Fibroblast of lung (primary cell): ENCODE data around the gene FBXO40. TPM values are rescaled to one million over a fixed set of nuclear protein-coding genes. Genes with fewer than 3 reads are reported as not detected.

Experiments
- DNase-seq, 2 donors: peaks; one replicate each; pipeline versions ENCODE4 v3.0.0 to v3.0.0-alpha.2; 2010; ENCODE audit warnings: low read depth in 2 of 2
- H2AFZ ChIP-seq: 2 replicates; pipeline ENCODE4 v1.5.1; 2012; ENCODE audit warnings: low read length, control low read depth, inconsistent platforms
- H3K27ac ChIP-seq: 2 replicates; pipeline ENCODE4 v1.5.1; 2011; ENCODE audit warnings: low read length, control low read depth; ENCODE audit not compliant: insufficient read depth
- H3K27me3 ChIP-seq: 2 replicates; pipeline ENCODE4 v1.5.1; 2011; ENCODE audit warnings: mild to moderate bottlenecking, low read length; ENCODE audit not compliant: control insufficient read depth, insufficient read depth
- H3K36me3 ChIP-seq: 2 replicates; pipeline ENCODE4 v1.5.1; 2011; ENCODE audit warnings: low read length; ENCODE audit not compliant: control insufficient read depth, insufficient read depth
- H3K4me1 ChIP-seq: 2 replicates; pipeline ENCODE4 v1.5.1; 2011; ENCODE audit warnings: low read length; ENCODE audit not compliant: control insufficient read depth, insufficient read depth; ENCODE audit errors: extremely low read depth
- H3K4me2 ChIP-seq: 2 replicates; pipeline ENCODE4 v1.5.1; 2011; ENCODE audit warnings: low read length, control low read depth; ENCODE audit not compliant: insufficient read depth; ENCODE audit errors: extremely low read depth
- H3K4me3 ChIP-seq, 4 experiments: fragments of 200-600 bp in 1 of 4; sonication (generic) in 1 of 4; replicated peaks in 1 of 4; 2 replicates each; pipeline ENCODE4 v1.5.1; 2011 to 2016; ENCODE audit warnings: low read length in 4 of 4, low read depth in 3 of 4, mild to moderate bottlenecking in 3 of 4, control low read depth in 2 of 4, inconsistent platforms in 1 of 4, mixed read lengths in 1 of 4; ENCODE audit not compliant: insufficient read depth in 1 of 4; ENCODE audit errors: control extremely low read depth in 1 of 4
- H3K79me2 ChIP-seq: 2 replicates; pipeline ENCODE4 v1.5.1; 2012; ENCODE audit warnings: mild to moderate bottlenecking, low read length, inconsistent platforms; ENCODE audit not compliant: control insufficient read depth, insufficient read depth
- H3K9ac ChIP-seq: 2 replicates; pipeline ENCODE4 v1.5.1; 2011; ENCODE audit warnings: mild to moderate bottlenecking, low read length, control low read depth; ENCODE audit not compliant: insufficient read depth
- H3K9me3 ChIP-seq: 2 replicates; pipeline ENCODE4 v1.5.1; 2012; ENCODE audit warnings: low read depth, low read length; ENCODE audit not compliant: control insufficient read depth, insufficient read depth
- H4K20me1 ChIP-seq: 2 replicates; pipeline ENCODE4 v1.5.1; 2011; ENCODE audit warnings: low read length; ENCODE audit not compliant: control insufficient read depth, insufficient read depth; ENCODE audit errors: extremely low read depth
- CTCF ChIP-seq, 2 donors: IDR thresholded peaks in 1 of 2; conservative IDR thresholded peaks in 1 of 2; 1 replicate in 1 of 2; 2 replicates in 1 of 2; pipeline ENCODE4 v1.5.1; 2011 to 2012; ENCODE audit warnings: low read length in 2 of 2, control low read depth in 1 of 2, inconsistent platforms in 1 of 2, low read depth in 1 of 2, mild to moderate bottlenecking in 1 of 2
- EZH2 ChIP-seq: IDR thresholded peaks from 2 replicates; pipeline ENCODE4 v1.5.1; 2012; ENCODE audit warnings: low read length, control low read depth, mild to moderate bottlenecking; ENCODE audit errors: missing control alignments
- polyA plus RNA-seq, 2 donors: library from polyadenylated mRNA; depleted of rRNA in 1 of 2; stranded (reverse) in 1 of 2; unstranded in 1 of 2; fragments of >200 nt; gene quantifications; 2 replicates each; pipeline ENCODE4 v1.2.1, GENCODE V29; 2011 to 2012; ENCODE audit warnings: missing spikeins in 1 of 2
- total RNA-seq: library from RNA; depleted of rRNA; stranded (reverse); fragments of >200 nt; gene quantifications from 2 replicates; pipeline ENCODE4 v1.2.1, GENCODE V29; 2014

The FBXO40 gene
- total and polyA plus RNA-seq, 2 donors (not counting 1 experiment from before 2014, with no cell fraction given): not detected

- TF ChIP-seq CTCF (conservative IDR thresholded peaks at IDR 0.05 in 1 of 2, IDR thresholded peaks at IDR 0.05 in 1 of 2; ENCODE audit: low read depth in 1 of 2, low read length in 2 of 2) (no peak), EZH2 (no peak)
- H3K4me2 ChIP-seq: no peak overlapping the region
- no peaks in the 10 kb centered on the region for H4K20me1 ChIP-seq
- no peak overlapping the region for H2AFZ ChIP-seq
- no peaks in the 10 kb centered on the region for H3K27me3 ChIP-seq
- no peaks in the 10 kb centered on the region for H3K9me3 ChIP-seq
- no peak overlapping the region for H3K27ac ChIP-seq
- no peak overlapping the region for H3K4me3 ChIP-seq
- no peaks in the 10 kb centered on the region for H3K79me2 ChIP-seq
- no peak for DNase-seq
- H3K4me1 ChIP-seq: no peaks in the 10 kb centered on the region
- H3K9ac ChIP-seq: no peak overlapping the region
- peaks cover 14% of the 10 kb centered on the region for H3K36me3 ChIP-seq
Observed at GRCh38 chr3:121663171-121663847, 70.1 kb downstream of the FBXO40 start.

- H3K4me1 ChIP-seq: no peaks in the 10 kb centered on the region
- no peak overlapping the region for H3K4me3 ChIP-seq
- no peaks in the 10 kb centered on the region for H3K79me2 ChIP-seq
- DNase-seq: no peak
- no peak overlapping the region for H3K4me2 ChIP-seq
- H3K9ac ChIP-seq: no peak overlapping the region
- H3K27me3 ChIP-seq: no peaks in the 10 kb centered on the region
- no peak overlapping the region for H2AFZ ChIP-seq
- peaks cover 19% of the 10 kb centered on the region for H3K36me3 ChIP-seq
- H3K27ac ChIP-seq: no peak overlapping the region
- H4K20me1 ChIP-seq: no peaks in the 10 kb centered on the region
- no peaks in the 10 kb centered on the region for H3K9me3 ChIP-seq
- no peak for TF ChIP-seq EZH2
- no peak for TF ChIP-seq CTCF (conservative IDR thresholded peaks at IDR 0.05 in 1 of 2, IDR thresholded peaks at IDR 0.05 in 1 of 2; ENCODE audit: low read depth in 1 of 2, low read length in 2 of 2)
Observed at GRCh38 chr3:121665488-121665887, 72.3 kb downstream of the FBXO40 start.

DNA sequence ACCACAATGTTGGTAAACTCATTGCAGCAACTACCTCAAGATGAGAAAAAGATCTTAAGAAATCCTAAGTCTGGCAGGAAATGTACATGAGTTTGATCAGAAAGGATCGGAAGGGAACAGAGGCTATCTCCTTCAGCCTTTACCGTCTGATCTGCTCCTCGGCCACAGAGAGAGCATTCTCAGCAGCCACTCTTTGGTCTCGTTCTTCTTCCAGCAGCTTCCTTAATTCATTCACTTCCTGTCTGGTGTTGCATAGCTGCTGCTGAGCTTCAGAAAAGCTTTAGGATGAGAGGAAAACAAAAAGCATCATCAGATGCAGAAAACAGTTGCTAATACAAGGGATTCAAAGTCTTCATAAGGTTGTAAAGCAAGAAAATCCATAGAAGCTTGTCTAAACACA lies 74.2 kb downstream of the FBXO40 start:
- peaks cover 19% of the 10 kb centered on the region for H3K36me3 ChIP-seq
- no peaks in the 10 kb centered on the region for H3K27me3 ChIP-seq
- no peak overlapping the region for H3K27ac ChIP-seq
- H3K79me2 ChIP-seq: no peaks in the 10 kb centered on the region
- no peaks in the 10 kb centered on the region for H4K20me1 ChIP-seq
- H3K4me3 ChIP-seq: no peak overlapping the region
- no peak overlapping the region for H3K4me2 ChIP-seq
- DNase-seq: no peak
- H3K9ac ChIP-seq: no peak overlapping the region
- TF ChIP-seq EZH2 (no peak), CTCF (conservative IDR thresholded peaks at IDR 0.05 in 1 of 2, IDR thresholded peaks at IDR 0.05 in 1 of 2; ENCODE audit: low read depth in 1 of 2, low read length in 2 of 2) (no peak)
- no peaks in the 10 kb centered on the region for H3K4me1 ChIP-seq
- no peak overlapping the region for H2AFZ ChIP-seq
- no peaks in the 10 kb centered on the region for H3K9me3 ChIP-seq
